Astrocyte of the spinal cord (primary cell): ENCODE measurements around the gene APMAP.

Source experiments
- DNase-seq: peaks from one replicate; pipeline ENCODE4 v3.0.0; 2011; ENCODE audit warnings: low read depth, low spot score
- H3K4me3 ChIP-seq: 2 replicates; pipeline ENCODE4 v1.5.1; 2011; ENCODE audit warnings: low read depth, mild to moderate bottlenecking, low read length, moderate library complexity
- in situ Hi-C: cut with HindIII; loops from 2 replicates; pipeline ENCODE4 v1.10.0; 2017; ENCODE audit warnings: low sequenced_read_pairs
- TF ChIP-seq, protein P1 (sequence below): IDR thresholded peaks from 2 replicates; pipeline ENCODE4 v1.5.1; 2012; ENCODE audit warnings: low read depth, mild to moderate bottlenecking, low read length, inconsistent platforms

APMAP gene

DNA sequence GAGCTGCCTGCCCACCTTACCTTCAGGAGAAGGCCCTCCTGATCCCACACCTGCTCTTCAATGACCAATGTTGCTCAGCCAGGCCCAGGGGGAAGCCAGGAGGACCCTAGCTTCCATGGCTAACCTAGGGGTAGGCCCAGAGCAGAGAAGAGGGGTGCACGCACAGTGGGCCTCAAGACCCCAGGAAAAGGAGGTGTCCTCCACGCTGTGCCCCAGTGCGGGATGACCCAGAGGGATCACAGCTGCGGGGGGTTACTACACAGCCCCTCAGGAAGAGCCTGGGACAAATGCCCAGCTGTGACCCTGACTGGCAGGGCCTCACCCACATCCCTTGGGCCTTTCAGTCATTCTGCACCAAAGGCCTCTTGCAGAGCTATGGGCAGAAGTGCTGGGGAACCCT, 31.6 kb upstream of the APMAP start:
- TF ChIP-seq, protein P1, sequence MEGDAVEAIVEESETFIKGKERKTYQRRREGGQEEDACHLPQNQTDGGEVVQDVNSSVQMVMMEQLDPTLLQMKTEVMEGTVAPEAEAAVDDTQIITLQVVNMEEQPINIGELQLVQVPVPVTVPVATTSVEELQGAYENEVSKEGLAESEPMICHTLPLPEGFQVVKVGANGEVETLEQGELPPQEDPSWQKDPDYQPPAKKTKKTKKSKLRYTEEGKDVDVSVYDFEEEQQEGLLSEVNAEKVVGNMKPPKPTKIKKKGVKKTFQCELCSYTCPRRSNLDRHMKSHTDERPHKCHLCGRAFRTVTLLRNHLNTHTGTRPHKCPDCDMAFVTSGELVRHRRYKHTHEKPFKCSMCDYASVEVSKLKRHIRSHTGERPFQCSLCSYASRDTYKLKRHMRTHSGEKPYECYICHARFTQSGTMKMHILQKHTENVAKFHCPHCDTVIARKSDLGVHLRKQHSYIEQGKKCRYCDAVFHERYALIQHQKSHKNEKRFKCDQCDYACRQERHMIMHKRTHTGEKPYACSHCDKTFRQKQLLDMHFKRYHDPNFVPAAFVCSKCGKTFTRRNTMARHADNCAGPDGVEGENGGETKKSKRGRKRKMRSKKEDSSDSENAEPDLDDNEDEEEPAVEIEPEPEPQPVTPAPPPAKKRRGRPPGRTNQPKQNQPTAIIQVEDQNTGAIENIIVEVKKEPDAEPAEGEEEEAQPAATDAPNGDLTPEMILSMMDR = no peak
- in situ Hi-C loops = no loop called here
- no peak for DNase-seq
- H3K4me3 ChIP-seq = no peak overlapping the region

DNA sequence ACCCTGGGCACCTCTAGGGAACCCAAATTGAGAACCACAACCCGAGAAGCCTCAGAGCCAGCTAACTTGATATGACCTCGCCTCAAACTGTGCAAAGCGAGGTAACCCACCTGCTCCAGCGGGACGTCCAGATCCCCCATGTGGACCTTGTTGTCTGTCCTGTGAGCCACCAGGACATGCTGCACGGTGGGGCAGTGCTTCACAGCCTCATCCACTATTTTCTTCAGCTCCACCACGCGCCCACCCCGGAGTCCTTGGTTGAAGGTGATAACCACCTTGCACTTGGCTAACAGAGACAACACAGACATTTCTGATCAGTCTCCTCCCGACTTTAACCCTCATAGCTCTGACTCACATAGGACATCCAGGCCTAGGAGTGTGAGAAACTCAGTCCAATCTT, 30.8 kb upstream of the APMAP start:
- in situ Hi-C loops = no loop called here
- DNase-seq = no peak
- TF ChIP-seq, protein P1 = no peak
- no peak overlapping the region for H3K4me3 ChIP-seq

DNA sequence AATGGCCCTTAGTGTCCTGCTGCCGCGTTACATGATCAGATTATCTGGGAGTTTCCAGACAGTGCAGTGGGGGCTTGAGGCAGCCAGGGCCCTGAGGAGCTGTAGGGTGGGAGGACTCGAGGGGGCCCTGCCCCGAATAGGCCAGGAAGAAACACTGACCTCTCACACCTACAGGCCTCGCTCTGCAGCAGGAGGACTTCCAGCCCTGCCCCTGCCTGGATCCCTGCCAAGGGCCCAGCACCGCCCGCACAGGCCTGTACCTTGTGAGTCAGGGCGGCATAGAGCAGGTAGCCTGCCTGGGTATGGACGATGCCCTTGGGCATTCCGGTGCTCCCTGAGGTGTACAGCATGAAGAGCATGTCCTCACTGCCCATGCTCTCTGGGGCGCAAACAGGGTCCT, 30.1 kb upstream of the APMAP start:
- in situ Hi-C loops = no loop called here
- TF ChIP-seq, protein P1 = no peak
- H3K4me3 ChIP-seq = no peak overlapping the region
- no peak for DNase-seq

DNA sequence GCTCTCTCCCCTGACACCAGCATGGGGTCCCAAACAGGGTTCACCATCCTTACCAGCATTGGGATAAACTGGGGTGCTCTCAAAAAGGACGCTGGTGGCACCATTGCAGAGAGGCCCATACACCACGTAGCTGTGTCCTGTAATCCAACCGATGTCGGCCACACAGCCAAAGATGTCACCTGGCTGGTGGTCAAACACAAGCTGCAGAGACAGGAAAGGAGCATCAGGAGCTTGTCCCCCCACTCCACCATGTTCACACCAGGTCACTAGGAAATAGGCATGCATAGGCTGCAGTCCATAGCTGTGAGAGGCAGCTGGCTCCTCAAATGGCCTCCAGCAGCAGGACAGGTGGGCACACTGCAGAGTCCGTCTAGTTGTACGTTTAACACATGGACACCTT, 28.8 kb upstream of the APMAP start:
- in situ Hi-C loops = no loop called here

DNA sequence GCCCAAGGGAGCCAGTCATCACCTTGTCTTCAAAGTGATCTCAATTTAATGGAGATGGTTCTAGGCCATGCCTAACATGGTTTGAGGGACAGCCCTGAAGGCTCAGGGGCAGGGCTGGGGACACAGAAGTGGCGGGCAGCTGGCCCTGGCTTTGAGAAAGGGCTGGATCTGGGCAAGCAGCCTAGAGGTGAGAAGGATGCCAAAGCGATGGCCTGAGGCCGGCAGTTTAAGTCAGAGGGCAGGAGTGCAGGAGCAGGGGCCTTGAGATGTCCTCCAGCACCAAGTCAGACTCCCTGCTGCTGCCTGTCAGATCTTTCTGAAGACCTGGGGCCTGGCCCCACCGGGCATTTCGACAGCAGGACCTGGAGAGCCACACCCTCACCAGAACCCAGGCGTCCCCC, 28.4 kb upstream of the APMAP start:
- no peak overlapping the region for H3K4me3 ChIP-seq
- in situ Hi-C loops = no loop called here
- DNase-seq = no peak
- TF ChIP-seq, protein P1 = no peak

More for the DNA sequence above, 28.8 kb upstream of the APMAP start:
- H3K4me3 ChIP-seq = no peak overlapping the region
- no peak for DNase-seq
- TF ChIP-seq, protein P1 = no peak

DNA sequence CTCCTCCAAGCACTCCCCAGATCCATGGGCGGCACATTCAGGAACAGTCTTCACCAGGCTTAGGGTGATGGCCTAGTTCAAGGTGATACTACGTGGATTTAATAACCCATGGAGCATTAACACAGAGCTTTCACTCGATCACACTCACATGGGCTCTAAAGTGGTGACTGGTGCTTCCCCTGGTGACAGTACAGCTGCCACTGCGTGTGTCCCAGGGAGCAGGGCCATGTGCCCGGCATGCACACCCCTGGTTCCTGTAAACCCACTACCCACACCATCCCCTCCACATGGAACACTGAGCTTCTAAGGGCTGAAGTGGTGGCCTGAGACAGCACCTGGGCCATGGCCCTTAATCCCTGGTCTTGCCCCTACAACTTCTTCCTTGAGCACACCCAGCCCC, 27.8 kb upstream of the APMAP start:
- in situ Hi-C loops = no loop called here
- TF ChIP-seq, protein P1 = no peak
- no peak for DNase-seq
- H3K4me3 ChIP-seq = no peak overlapping the region
